Activated T-cell treated with anti-CD3 and anti-CD28 coated beads for 48 hours (primary cell): ENCODE data around the gene QPRT.
A peak's percentile ranks its signal among the peaks of the same experiment; 100 is the strongest.
"Not testable (repeated sequence)": the region's sequence is repeated elsewhere in the genome, so short reads cannot be mapped to it uniquely, and the experiment has no call there.

Source experiments
- DNase-seq: peaks from one replicate; pipeline ENCODE4 v3.0.0-alpha.2; 2020; ENCODE audit warnings: low read depth

The QPRT gene

DNA sequence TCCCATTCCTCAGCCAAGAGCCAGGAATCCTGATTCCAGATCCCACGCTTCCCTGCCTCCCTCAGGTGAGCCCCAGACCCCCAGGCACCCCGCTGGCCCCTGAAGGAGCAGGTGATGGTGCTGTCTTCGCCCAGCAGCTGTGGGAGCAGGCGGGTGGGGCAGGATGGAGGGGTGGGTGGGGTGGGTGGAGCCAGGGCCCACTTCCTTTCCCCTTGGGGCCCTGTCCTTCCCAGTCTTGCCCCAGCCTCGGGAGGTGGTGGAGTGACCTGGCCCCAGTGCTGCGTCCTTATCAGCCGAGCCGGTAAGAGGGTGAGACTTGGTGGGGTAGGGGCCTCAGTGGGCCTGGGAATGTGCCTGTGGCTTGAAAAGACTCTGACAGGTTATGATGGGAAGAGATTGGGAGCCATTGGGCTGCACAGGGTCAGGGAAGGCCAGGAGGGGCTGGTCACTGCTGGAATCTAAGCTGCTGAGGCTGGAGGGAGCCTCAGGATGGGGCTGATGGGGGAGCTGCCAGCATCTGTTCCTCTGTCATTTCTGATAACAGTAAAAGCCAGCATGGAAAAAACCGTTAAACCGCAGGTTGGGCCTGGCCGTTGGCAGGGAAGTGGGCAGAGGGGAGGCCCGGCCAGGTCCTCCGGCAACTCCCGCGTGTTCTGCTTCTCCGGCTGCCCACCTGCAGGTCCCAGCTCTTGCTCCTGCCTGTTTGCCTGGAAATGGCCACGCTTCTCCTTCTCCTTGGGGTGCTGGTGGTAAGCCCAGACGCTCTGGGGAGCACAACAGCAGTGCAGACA, 15.8 kb upstream of the QPRT start, which contains the start of gene SPN:
TSS of gene SPN (plus strand) at position 232 of the 791 bp plus-strand sequence. CDS start at position 714, 482 bp downstream.
- peak; percentile 46 for DNase-seq

DNA sequence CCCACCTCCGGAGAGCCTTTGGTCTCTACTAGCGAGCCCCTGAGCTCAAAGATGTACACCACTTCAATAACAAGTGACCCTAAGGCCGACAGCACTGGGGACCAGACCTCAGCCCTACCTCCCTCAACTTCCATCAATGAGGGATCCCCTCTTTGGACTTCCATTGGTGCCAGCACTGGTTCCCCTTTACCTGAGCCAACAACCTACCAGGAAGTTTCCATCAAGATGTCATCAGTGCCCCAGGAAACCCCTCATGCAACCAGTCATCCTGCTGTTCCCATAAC, 15.2 kb upstream of the QPRT start:
- no peak for DNase-seq

GRCh38 chr16:29664091-29664921, 14.7 kb upstream of the QPRT start:
- peak; percentile 52 for DNase-seq

GRCh38 chr16:29665294-29666077, 13.5 kb upstream of the QPRT start:
- DNase-seq = no peak

DNA sequence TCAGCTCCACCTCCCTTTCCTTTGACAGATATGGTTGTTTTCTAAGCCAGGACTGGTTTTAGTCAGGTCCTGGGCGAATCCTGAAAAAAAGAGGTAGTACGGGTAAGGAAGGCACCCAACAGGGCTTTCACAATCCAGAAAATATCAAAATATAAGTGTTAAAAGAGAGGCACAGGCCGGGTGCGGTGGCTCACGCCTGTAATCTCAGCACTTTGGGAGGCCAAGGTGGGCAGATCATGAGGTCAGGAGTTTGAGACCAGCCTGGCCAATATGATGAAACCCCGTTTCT, 11.7 kb upstream of the QPRT start:
- DNase-seq = not testable (repeated sequence)

DNA sequence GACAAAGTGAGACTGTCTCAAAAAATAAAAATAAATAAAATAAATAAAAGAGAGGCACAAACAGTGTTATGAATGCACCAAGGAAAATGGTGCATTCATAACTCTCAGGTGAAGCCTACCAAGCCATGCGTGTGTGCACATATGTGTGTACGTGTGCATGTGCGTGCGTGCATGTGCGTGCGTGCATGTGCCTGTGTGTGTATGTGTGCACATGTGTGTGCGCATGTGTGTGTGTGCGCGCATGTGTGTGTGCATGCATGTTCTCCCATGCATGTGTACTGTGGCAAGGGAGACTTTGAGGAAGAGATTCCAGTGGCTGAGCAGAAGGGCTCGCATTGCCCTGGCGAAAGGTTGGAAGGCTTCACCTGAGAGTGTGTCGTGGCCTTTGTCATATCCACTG, 11.2 kb upstream of the QPRT start:
- DNase-seq = no peak

DNA sequence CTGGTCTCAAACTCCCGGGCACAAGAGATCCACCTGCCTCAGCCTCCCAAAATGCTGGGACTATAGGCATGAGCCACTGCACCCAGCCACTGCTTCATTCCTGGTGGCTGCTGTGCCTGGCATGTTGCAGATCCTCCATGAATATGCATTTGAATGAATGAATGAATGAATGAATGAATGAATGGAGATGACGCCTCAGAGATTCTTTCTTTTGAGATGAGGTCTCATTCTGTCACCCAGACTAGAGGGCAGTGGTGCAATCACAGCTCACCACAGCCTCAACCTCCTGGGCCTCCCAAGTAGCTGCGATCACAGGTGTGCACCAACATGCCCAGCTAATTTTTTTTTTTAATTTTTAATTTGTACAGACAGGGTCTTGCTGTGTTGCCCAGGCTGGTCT, 10.7 kb upstream of the QPRT start:
- DNase-seq = no peak

GRCh38 chr16:29673501-29673900, 5.5 kb upstream of the QPRT start:
- DNase-seq = no peak

- no peak for DNase-seq
Measured at GRCh38 chr16:29674188-29674587, 4.8 kb upstream of the QPRT start.

- no peak for DNase-seq
Measured at GRCh38 chr16:29675811-29676643, 3.0 kb upstream of the QPRT start.

GRCh38 chr16:29676989-29677785, 1.8 kb upstream of the QPRT start:
- no peak for DNase-seq

GRCh38 chr16:29680180-29680598, 1.2 kb downstream of the QPRT start:
- no peak for DNase-seq

DNA sequence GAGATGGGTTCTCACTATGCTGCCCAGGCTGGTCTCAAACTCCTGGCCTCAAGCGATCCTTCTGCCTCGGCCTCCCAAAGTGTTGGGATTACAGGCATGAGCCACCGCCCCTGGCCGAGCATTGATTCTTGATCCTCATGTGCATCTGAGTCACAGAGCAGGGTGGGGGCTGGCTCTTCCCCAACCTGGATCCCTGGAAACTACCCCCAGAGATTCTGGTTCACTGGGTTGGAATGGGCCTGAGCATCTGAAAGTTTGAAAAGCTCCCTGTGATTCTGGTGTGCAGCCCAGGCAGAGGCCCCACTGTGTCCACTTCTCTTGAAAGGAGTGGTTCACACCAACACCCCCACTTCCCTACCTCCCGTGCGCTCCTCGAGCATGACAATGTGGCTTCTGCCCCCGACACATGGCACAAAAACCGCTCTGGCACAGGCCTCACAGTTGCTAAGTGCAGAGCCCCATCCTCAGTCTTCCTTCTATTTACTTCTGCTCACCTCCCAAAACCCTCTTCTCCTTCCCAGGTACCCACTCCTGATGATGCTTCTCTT, 4.6 kb downstream of the QPRT start:
- no peak for DNase-seq

DNA sequence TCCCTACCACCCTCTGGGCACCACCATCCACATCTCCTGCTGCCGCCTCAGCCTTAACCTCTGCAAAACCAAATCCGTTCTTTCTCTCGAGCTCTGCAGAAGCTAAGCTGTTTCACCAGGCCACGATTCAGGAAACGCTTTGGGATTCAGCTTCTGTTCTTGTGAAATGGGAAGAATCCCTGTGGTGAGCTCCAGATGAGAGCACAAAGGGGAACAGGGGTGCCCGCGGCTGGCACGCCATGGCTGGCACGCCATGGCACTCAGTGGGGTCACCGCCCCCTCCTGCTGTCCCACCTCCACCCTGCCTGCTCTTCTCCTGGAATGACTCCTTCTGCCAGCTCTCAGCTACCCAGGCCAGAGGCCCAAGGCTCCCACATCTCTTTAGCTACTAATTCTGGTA, 5.7 kb downstream of the QPRT start:
- DNase-seq = no peak

GRCh38 chr16:29686740-29687332, 7.9 kb downstream of the QPRT start:
- DNase-seq = no peak

DNA sequence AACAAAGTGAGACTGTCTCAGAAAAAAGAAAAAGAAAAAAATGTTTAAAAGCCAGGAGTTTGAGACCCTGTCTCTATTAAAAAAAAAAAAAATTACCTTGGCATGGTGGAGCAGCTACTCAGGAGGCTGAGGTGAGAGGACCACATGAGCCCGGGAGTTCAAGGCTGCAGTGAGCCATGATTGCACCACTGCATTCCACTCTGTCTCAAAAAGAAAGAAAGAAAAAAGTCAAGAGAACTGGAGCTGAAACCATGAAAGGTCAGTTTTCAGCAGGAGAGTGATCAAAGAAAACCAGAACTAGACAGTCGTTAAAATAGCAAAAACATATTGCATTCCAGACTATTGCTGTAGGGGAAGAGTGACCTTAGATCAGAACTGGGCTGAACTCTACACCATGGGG, 8.8 kb downstream of the QPRT start:
- DNase-seq = no peak

DNA sequence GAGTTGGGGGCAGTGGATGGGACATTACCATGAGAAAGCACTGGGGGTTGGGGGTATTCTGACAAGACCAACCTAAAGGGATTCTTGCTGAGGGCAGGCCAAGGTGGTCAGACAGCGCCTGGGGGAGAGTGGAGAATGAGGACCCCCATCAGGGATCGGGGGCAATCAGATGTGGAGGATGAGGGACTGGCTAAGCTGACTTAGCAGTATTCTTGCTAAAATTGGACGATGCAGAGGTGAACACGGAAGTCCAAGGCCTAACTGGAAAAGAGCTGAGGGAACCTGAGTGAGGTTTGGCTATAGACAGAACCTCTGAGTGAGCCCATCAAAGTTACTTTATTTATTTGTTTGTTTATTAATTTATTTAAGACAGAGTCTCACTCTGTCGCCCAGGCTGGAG, 9.2 kb downstream of the QPRT start:
- no peak for DNase-seq

GRCh38 chr16:29689490-29690351, 10.7 kb downstream of the QPRT start:
- not testable (repeated sequence) for DNase-seq

DNA sequence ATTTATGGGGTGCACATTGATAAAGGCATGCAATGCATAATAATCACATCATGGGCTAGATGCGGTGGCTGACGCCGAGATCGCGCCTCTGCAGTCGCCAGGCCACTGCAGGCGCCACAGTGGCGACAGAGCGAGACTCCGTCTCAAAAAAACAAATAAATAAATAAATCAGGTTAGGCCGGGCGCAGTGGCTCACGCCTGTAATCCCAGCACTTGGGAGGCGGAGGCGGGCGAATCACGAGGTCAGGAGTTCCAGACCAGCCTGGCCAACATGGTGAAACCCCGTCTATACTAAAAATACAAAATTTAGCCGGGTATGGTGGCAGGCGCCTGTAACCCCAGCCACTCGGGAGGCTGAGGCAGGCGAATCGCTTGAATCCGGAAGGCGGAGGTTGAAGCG, 13.6 kb downstream of the QPRT start:
- not testable (repeated sequence) for DNase-seq
